Activated CD8-positive, alpha-beta T cell treated with anti-CD3 and anti-CD28 coated beads for 36 hours (primary cell): Measurements from ENCODE around the gene RMRP. TPM values are rescaled to one million over a fixed set of nuclear protein-coding genes. Genes with fewer than 3 reads are reported as not detected.

Source experiments
- ATAC-seq: fragments of 200-7000 bp; cut with Tn5 transposase; one replicate; pipeline ENCODE4 v1.10.0; 2021; ENCODE audit warnings: mild to moderate bottlenecking, moderate library complexity
- CTCF ChIA-PET: fragments of 350-600 bp; sonication (Branson Sonifier 250); formaldehyde crosslinking; loops from one replicate; lab custom pipeline; 2021; ENCODE audit warnings: antibody characterized with exemption; lab: Charles Lee
- POLR2A ChIA-PET: fragments of 350-600 bp; sonication (Branson Sonifier 250); formaldehyde crosslinking; loops from one replicate; lab custom pipeline; 2021; ENCODE audit warnings: antibody characterized with exemption; lab: Charles Lee
- DNase-seq: peaks from one replicate; pipeline ENCODE4 v3.0.0-alpha.2; 2020
- H3K27ac Mint-ChIP-seq: one replicate; pipeline ENCODE4 v1.8.0; 2021; ENCODE audit warnings: mild to moderate bottlenecking, mixed read lengths
- H3K27me3 Mint-ChIP-seq: one replicate; pipeline ENCODE4 v1.8.0; 2021; ENCODE audit warnings: mixed read lengths
- H3K36me3 Mint-ChIP-seq: one replicate; pipeline ENCODE4 v1.8.0; 2021; ENCODE audit warnings: low read depth, mixed read lengths
- H3K4me1 Mint-ChIP-seq: one replicate; pipeline ENCODE4 v1.8.0; 2021; ENCODE audit warnings: low read depth, mixed read lengths
- H3K4me3 Mint-ChIP-seq: one replicate; pipeline ENCODE4 v1.8.0; 2021; ENCODE audit warnings: mild to moderate bottlenecking, moderate library complexity, mixed read lengths
- H3K9me3 Mint-ChIP-seq: one replicate; pipeline ENCODE4 v1.8.0; 2021; ENCODE audit warnings: mixed read lengths
- intact Hi-C: fragments of 100-400 bp; cut with micrococcal nuclease; formaldehyde crosslinking; loops from one replicate; pipeline ENCODE4 v1.10.0; 2022
- total RNA-seq, 2 experiments: library from RNA; stranded (reverse); gene quantifications; one replicate each; pipeline ENCODE4 v1.2.3, GENCODE V29; 2021
- TF ChIP-seq, protein P1 (sequence below): fragments of 200-600 bp; IDR thresholded peaks from one replicate; pipeline ENCODE4 v1.8.0; 2022; ENCODE audit warnings: antibody characterized with exemption, mild to moderate bottlenecking

The RMRP gene
- total RNA-seq, 2 experiments from 2014 or later, result 13,164 to 13,311 TPM

DNA sequence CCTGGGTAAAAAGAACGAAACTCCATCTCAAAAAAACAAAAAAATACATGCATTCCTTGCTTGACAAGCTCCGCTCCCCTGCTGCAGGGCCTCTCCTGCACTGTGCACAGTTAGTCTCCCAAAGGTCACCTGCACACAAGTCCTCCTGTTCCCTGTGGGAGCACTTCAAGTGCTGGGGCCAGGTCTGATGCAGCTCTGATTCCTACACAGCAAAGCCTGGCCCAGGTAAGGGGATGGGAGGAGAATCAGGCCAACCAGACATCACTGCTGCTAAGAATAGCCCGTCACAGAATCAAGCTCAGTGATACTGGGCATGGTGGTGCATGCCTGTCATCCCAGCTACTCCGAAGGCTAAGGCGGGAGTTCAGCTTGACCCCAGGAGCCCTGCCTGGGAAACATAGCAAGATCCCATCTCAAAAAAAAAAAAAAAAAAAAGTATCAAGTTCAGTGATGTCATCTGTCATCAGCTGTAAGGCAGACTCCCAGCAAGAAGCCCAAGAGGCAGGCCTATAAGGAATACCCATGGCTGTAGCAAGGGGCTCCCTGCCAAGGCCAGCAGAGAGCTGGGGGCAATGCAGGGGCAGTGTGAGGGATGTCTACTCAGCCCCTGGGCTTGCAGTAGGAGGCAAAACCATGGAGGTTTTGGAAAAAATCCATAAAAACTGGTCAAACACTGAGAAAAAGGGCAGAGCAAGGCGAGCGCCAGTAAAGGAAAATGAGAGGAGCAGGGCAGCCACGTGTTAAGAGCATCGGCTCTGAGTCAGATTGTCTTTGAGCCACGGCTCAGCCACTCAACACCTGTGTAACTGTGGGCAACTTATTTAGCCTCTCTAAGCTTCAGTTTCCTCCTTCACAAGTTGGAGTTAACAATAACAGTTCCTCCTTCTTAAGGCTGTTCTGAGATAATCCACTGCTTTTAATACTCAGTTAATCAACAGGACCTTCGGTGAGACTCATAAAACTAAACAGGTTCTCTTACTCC lies 28.7 kb upstream of the RMRP start:
- Mint-ChIP-seq H3K4me3 (no peak overlapping the region), H3K27me3 (no peaks in the 10 kb centered on the region), H3K27ac (no peak overlapping the region), H3K36me3 (no peaks in the 10 kb centered on the region), H3K4me1 (peaks cover 18% of the 10 kb centered on the region), H3K9me3 (no peaks in the 10 kb centered on the region)
- CTCF ChIA-PET, result interaction anchor here (10.8 to 12.7 kb wide), 2 partner anchors 10 to 20 kb away, joined by 106 to 313 read pairs; partner anchors contain the start of genes ARHGEF39, CA9, CCDC107 and RMRP
- intact Hi-C loops, result no loop called here
- ATAC-seq, result no peak
- POLR2A ChIA-PET, result interaction anchor here (0.9 to 2.0 kb wide), 3 partner anchors 22 to 28 kb away, joined by 3 to 8 read pairs (median 3); partner anchors contain the start of genes ARHGEF39, CCDC107 and RMRP
- no peak for DNase-seq
- TF ChIP-seq, protein P1, sequence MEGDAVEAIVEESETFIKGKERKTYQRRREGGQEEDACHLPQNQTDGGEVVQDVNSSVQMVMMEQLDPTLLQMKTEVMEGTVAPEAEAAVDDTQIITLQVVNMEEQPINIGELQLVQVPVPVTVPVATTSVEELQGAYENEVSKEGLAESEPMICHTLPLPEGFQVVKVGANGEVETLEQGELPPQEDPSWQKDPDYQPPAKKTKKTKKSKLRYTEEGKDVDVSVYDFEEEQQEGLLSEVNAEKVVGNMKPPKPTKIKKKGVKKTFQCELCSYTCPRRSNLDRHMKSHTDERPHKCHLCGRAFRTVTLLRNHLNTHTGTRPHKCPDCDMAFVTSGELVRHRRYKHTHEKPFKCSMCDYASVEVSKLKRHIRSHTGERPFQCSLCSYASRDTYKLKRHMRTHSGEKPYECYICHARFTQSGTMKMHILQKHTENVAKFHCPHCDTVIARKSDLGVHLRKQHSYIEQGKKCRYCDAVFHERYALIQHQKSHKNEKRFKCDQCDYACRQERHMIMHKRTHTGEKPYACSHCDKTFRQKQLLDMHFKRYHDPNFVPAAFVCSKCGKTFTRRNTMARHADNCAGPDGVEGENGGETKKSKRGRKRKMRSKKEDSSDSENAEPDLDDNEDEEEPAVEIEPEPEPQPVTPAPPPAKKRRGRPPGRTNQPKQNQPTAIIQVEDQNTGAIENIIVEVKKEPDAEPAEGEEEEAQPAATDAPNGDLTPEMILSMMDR, result no peak

DNA sequence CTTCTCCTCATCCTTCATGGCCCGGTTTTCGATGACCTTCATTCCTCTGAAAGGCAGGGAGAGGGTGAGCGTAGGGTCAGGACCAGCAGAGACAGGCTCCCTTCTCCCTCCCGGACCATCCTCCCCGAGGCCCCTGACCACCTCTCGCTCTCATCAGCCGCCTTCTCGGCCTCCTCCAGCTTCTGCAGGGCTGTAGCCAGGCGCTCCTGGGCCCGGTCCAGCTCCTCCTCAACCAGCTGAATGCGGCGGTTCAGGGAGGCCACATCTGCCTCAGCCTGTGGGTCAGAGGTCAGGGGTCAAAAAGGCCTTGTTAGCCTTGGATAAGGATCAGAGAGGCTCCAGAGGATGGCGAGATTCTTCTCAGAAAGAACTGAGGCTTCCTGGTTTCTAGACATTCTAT lies 27.7 kb upstream of the RMRP start:
- CTCF ChIA-PET, result interaction anchor here (10.8 kb wide), 1 partner anchor 11 kb away, joined by 106 read pairs; no protein-coding TSS in a partner anchor
- intact Hi-C loops, result no loop called here
- no peaks in the 10 kb centered on the region for H3K27me3 Mint-ChIP-seq
- POLR2A ChIA-PET, result no interaction called here
- no peak for DNase-seq
- H3K27ac Mint-ChIP-seq, result no peak overlapping the region
- H3K4me1 Mint-ChIP-seq, result peaks cover 18% of the 10 kb centered on the region
- no peaks in the 10 kb centered on the region for H3K9me3 Mint-ChIP-seq
- no peak overlapping the region for H3K4me3 Mint-ChIP-seq
- no peaks in the 10 kb centered on the region for H3K36me3 Mint-ChIP-seq
- TF ChIP-seq, protein P1, result no peak
- no peak for ATAC-seq

DNA sequence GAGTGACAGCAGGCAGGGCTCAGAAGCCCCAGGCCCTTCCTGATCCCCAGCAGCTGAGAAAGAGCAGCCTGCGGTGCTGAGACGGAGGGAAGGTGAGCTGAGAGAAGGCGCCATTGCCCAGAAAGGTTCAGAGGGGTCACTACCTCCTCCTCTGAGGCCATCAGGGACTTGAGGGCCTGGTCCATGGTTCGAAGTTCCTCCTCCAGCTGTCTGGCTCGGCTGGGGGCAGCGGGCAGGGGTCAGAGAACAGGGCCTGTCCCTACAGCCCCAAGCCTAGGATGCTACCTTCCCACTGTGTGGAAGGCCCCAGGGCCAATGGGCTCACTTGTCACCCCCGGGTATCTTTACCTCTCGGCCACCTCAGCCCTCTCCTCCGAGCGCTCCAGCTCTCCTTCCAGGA lies 27.1 kb upstream of the RMRP start:
- POLR2A ChIA-PET, result interaction anchor here (1.6 to 2.3 kb wide), 3 partner anchors 9 to 15 kb away, joined by 5 to 8 read pairs (median 5); no protein-coding TSS in a partner anchor
- Mint-ChIP-seq H3K27me3 (no peaks in the 10 kb centered on the region), H3K4me3 (no peak overlapping the region), H3K27ac (no peak overlapping the region), H3K4me1 (peaks cover 18% of the 10 kb centered on the region), H3K9me3 (no peaks in the 10 kb centered on the region), H3K36me3 (no peaks in the 10 kb centered on the region)
- CTCF ChIA-PET, result interaction anchor here (10.8 kb wide), 1 partner anchor 12 kb away, joined by 106 read pairs; no protein-coding TSS in a partner anchor
- intact Hi-C loops, result no loop called here
- TF ChIP-seq, protein P1, result no peak
- DNase-seq (no peak), ATAC-seq (no peak)

DNA sequence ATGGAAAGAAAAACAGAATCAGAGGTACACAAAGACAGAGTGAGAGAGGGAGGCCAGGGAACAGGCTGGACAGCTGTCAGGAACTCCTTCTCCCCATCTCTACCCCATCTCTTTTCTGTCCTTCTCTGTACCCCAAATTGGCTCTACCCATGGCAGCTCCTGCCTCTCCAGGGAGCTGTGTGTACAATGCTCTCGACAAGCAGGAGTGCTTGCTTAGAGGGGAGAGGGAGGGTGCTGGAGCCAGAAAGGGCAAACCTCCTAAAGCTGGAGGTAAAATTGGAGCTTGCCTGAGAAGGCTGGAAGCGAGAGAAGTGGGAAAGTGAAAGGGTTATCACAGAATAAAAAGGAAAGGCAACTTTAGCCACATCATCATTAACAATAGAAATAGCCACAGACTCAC lies 25.5 kb upstream of the RMRP start:
- no peak overlapping the region for H3K4me3 Mint-ChIP-seq
- intact Hi-C loops, result no loop called here
- H3K27ac Mint-ChIP-seq, result no peak overlapping the region
- ChIA-PET CTCF (interaction anchor here (0.9 to 10.8 kb wide), 8 partner anchors 14 to 272 kb away, joined by 3 to 106 read pairs (median 4); partner anchors contain the start of genes CCDC107 and RMRP), POLR2A (interaction anchor here (0.9 to 2.3 kb wide), 4 partner anchors 9 to 13 kb away, joined by 3 to 8 read pairs (median 6); no protein-coding TSS in a partner anchor)
- no peak for DNase-seq
- H3K27me3 Mint-ChIP-seq, result no peaks in the 10 kb centered on the region
- no peaks in the 10 kb centered on the region for H3K9me3 Mint-ChIP-seq
- peaks cover 8% of the 10 kb centered on the region for H3K4me1 Mint-ChIP-seq
- ATAC-seq, result no peak
- TF ChIP-seq, protein P1, result no peak
- no peaks in the 10 kb centered on the region for H3K36me3 Mint-ChIP-seq
